ENCODE data around the gene BLNK.
A peak's percentile ranks its signal among the peaks of the same experiment; 100 is the strongest.

Gene BLNK

GRCh38 chr10:96287392-96288105 lies 16.2 kb upstream of the BLNK start:
- no peaks in the 10 kb centered on the region for H3K36me3 ChIP-seq (ENCODE audit: control insufficient read depth in 2 of 2, insufficient read depth in 1 of 2, low read length in 2 of 2)
- CTCF ChIA-PET: interaction anchor here (0.6 to 3.8 kb wide), 5 partner anchors 16 to 598 kb away, joined by 3 to 22 read pairs (median 7); partner anchors contain the start of gene BLNK
- H3K27ac ChIP-seq (ENCODE audit: extremely low read depth, low read depth, low read length): no peak overlapping the region
- H3K4me3 ChIP-seq (ENCODE audit: low read depth, low read length): no peak overlapping the region
- no peaks in the 10 kb centered on the region for H3K9me3 ChIP-seq (ENCODE audit: control insufficient read depth, insufficient read depth, low read depth, low read length)
- POLR2A ChIA-PET: no interaction called here
- TF ChIP-seq MYNN (tag by site-specific recombination; IDR thresholded peaks at IDR 0.05; ENCODE audit: borderline replicate concordance): no peak
- TF ChIP-seq ZBTB44 (tag by site-specific recombination; IDR thresholded peaks at IDR 0.05): no peak
- TF ChIP-seq ZNF692 (tag by site-specific recombination; IDR thresholded peaks at IDR 0.05): no peak
- peak; percentile 21; the same call in 1 of the 2 replicates for TF ChIP-seq ZNF335 (tag by site-specific recombination; conservative IDR thresholded peaks at IDR 0.05)
- no peak for TF ChIP-seq ZNF560 (tag by site-specific recombination; IDR thresholded peaks at IDR 0.05; ENCODE audit: borderline replicate concordance)
- 0 out of 2 replicates have a peak, but pooled peaks have one; percentile 1 for TF ChIP-seq ZNF133 (tag by site-specific recombination; IDR thresholded peaks at IDR 0.05)
- no peak for TF ChIP-seq ZNF610 (tag by site-specific recombination; IDR thresholded peaks at IDR 0.05; ENCODE audit: borderline replicate concordance)
- no peak for TF ChIP-seq SP7 (tag by site-specific recombination; IDR thresholded peaks at IDR 0.05)
- no peaks in the 10 kb centered on the region; the same call in 1 of the 2 replicates for H3K4me1 ChIP-seq (ENCODE audit: control insufficient read depth, insufficient read depth, low read length)

GRCh38 chr10:96285331-96285752 lies 14.0 kb upstream of the BLNK start:
- TF ChIP-seq ZBTB17 (tag by site-specific recombination; IDR thresholded peaks at IDR 0.05) (no peak), ZNF707 (tag by site-specific recombination; IDR thresholded peaks at IDR 0.05) (no peak), ZNF610 (tag by site-specific recombination; IDR thresholded peaks at IDR 0.05; ENCODE audit: borderline replicate concordance) (no peak), ZNF623 (tag by site-specific recombination; IDR thresholded peaks at IDR 0.05) (no peak), SP3 (tag by site-specific recombination; IDR thresholded peaks at IDR 0.05) (no peak), ZNF248 (tag by site-specific recombination; IDR thresholded peaks at IDR 0.05) (no peak), ZNF558 (tag by site-specific recombination; IDR thresholded peaks at IDR 0.05) (no peak), ZNF280D (tag by site-specific recombination; IDR thresholded peaks at IDR 0.05) (no peak), ZNF513 (tag by site-specific recombination; IDR thresholded peaks at IDR 0.05) (no peak), ZBTB20 (tag by site-specific recombination; IDR thresholded peaks at IDR 0.05) (no peak), ZFP37 (tag by site-specific recombination; IDR thresholded peaks at IDR 0.05) (no peak), ZBTB7A (tag by site-specific recombination; IDR thresholded peaks at IDR 0.05; ENCODE audit: low read depth) (no peak)
- H3K36me3 ChIP-seq (ENCODE audit: control insufficient read depth in 2 of 2, insufficient read depth in 1 of 2, low read length in 2 of 2): no peaks in the 10 kb centered on the region
- no peak overlapping the region for H3K4me3 ChIP-seq (ENCODE audit: low read depth, low read length)
- no peak overlapping the region for H3K27ac ChIP-seq (ENCODE audit: extremely low read depth, low read depth, low read length)
- CTCF ChIA-PET: interaction anchor here (2.2 to 3.8 kb wide), 2 partner anchors 56 kb away, joined by 10 to 22 read pairs; no protein-coding TSS in a partner anchor
- H3K4me1 ChIP-seq (ENCODE audit: control insufficient read depth, insufficient read depth, low read length): no peaks in the 10 kb centered on the region; the same call in 1 of the 2 replicates
- no peaks in the 10 kb centered on the region for H3K9me3 ChIP-seq (ENCODE audit: control insufficient read depth, insufficient read depth, low read depth, low read length)
- POLR2A ChIA-PET: no interaction called here

All from HEK293 (cell line).